OCI-M2 (cell line): ENCODE data around the gene ZC3H4.

Experiments
- DNase-seq: peaks from one replicate; lab custom pipeline; 2025; ENCODE audit not compliant: unreplicated experiment; lab: John Stamatoyannopoulos, UW

Gene ZC3H4

GRCh38 chr19:47134545-47134944, 21.0 kb upstream of the ZC3H4 start:
- DNase-seq: no peak

GRCh38 chr19:47133021-47133471, 19.5 kb upstream of the ZC3H4 start:
- DNase-seq: no peak

GRCh38 chr19:47132194-47132852, 18.7 kb upstream of the ZC3H4 start:
- no peak for DNase-seq

GRCh38 chr19:47130589-47131227, 17.1 kb upstream of the ZC3H4 start, which contains the start of gene SAE1:
Gene SAE1 (plus strand): TSS chr19:47130835. CDS start chr19:47130931, 96 bp downstream.
- peak; percentile 94 for DNase-seq

- no peak for DNase-seq
Observed at GRCh38 chr19:47130120-47130588, 16.6 kb upstream of the ZC3H4 start.

- no peak for DNase-seq
Observed at GRCh38 chr19:47129579-47129978, 16.0 kb upstream of the ZC3H4 start.

GRCh38 chr19:47125669-47125938, 12.0 kb upstream of the ZC3H4 start:
- no peak for DNase-seq

- DNase-seq: peak; percentile 62
Observed at GRCh38 chr19:47124937-47125668, 11.5 kb upstream of the ZC3H4 start.

- DNase-seq: no peak
Observed at GRCh38 chr19:47123406-47123805, 9.8 kb upstream of the ZC3H4 start.

- DNase-seq: no peak
Observed at GRCh38 chr19:47122359-47123335, 9.1 kb upstream of the ZC3H4 start.

GRCh38 chr19:47120470-47121067, 7.0 kb upstream of the ZC3H4 start:
- no peak for DNase-seq

GRCh38 chr19:47113850-47114651, 475 bp upstream of the ZC3H4 start:
- no peak for DNase-seq

GRCh38 chr19:47112166-47112996, 1.2 kb downstream of the ZC3H4 start:
- DNase-seq: no peak

- DNase-seq: no peak
Observed at GRCh38 chr19:47111682-47112165, 1.9 kb downstream of the ZC3H4 start.

GRCh38 chr19:47111006-47111621, 2.5 kb downstream of the ZC3H4 start:
- DNase-seq: no peak

- DNase-seq: no peak
Observed at GRCh38 chr19:47110521-47111005, 3.0 kb downstream of the ZC3H4 start.

- DNase-seq: no peak
Observed at GRCh38 chr19:47109541-47110375, 3.8 kb downstream of the ZC3H4 start.
